ENCODE measurements around the gene ALDH3B2.
"Not testable (repeated sequence)": the region's sequence is repeated elsewhere in the genome, so short reads cannot be mapped to it uniquely, and the experiment has no call there.

Gene ALDH3B2

GRCh38 chr11:67674442-67674871 is at the start of gene ALDH3B2:
Gene ALDH3B2, minus strand, starts transcription at chr11:67674623. Its CDS starts 7,688 bp downstream, at chr11:67666935.
- no peak for DNase-seq

GRCh38 chr11:67723036-67723435 is 48.6 kb upstream of the ALDH3B2 start:
- not testable (repeated sequence) for DNase-seq

- not testable (repeated sequence) for DNase-seq
These were observed 41.8 kb upstream of the ALDH3B2 start for GRCh38 chr11:67716226-67716625.

- DNase-seq = not testable (repeated sequence)
These were observed 41.4 kb upstream of the ALDH3B2 start for GRCh38 chr11:67715801-67716200.

- DNase-seq = not testable (repeated sequence)
These were observed 39.6 kb upstream of the ALDH3B2 start for GRCh38 chr11:67713892-67714509.

GRCh38 chr11:67711676-67712075 is 37.3 kb upstream of the ALDH3B2 start:
- not testable (repeated sequence) for DNase-seq

- not testable (repeated sequence) for DNase-seq
These were observed 36.8 kb upstream of the ALDH3B2 start for GRCh38 chr11:67711212-67711611.

GRCh38 chr11:67709806-67710205 is 35.4 kb upstream of the ALDH3B2 start:
- not testable (repeated sequence) for DNase-seq

- DNase-seq = no peak
These were observed 30.8 kb upstream of the ALDH3B2 start for GRCh38 chr11:67705264-67705663.

- DNase-seq = no peak
These were observed 30.1 kb upstream of the ALDH3B2 start for GRCh38 chr11:67704524-67704923.

- DNase-seq = not testable (repeated sequence)
These were observed 29.3 kb upstream of the ALDH3B2 start for GRCh38 chr11:67703709-67704108.

- no peak for DNase-seq
These were observed 26.3 kb upstream of the ALDH3B2 start for GRCh38 chr11:67700548-67701262.

GRCh38 chr11:67700141-67700540 is 25.7 kb upstream of the ALDH3B2 start:
- DNase-seq = no peak

- DNase-seq = no peak
These were observed 25.1 kb upstream of the ALDH3B2 start for GRCh38 chr11:67699521-67699920.

GRCh38 chr11:67698247-67698646 is 23.8 kb upstream of the ALDH3B2 start:
- no peak for DNase-seq

- no peak for DNase-seq
These were observed 23.4 kb upstream of the ALDH3B2 start for GRCh38 chr11:67697846-67698245.

GRCh38 chr11:67696998-67697397 is 22.6 kb upstream of the ALDH3B2 start:
- DNase-seq = no peak

- no peak for DNase-seq
These were observed 21.2 kb upstream of the ALDH3B2 start for GRCh38 chr11:67695606-67696005.

- DNase-seq = no peak
These were observed 20.6 kb upstream of the ALDH3B2 start for GRCh38 chr11:67694875-67695555.

GRCh38 chr11:67691149-67691548 is 16.7 kb upstream of the ALDH3B2 start:
- DNase-seq = no peak

GRCh38 chr11:67689178-67689577 is 14.8 kb upstream of the ALDH3B2 start:
- no peak for DNase-seq

- DNase-seq = no peak
These were observed 13.6 kb upstream of the ALDH3B2 start for GRCh38 chr11:67687986-67688385.
